NCI-H2029 (cell line): ENCODE measurements around the gene IQGAP3.
A peak's percentile ranks its signal among the peaks of the same experiment; 100 is the strongest.

Experiments used
- DNase-seq: peaks from one replicate; lab custom pipeline; 2025; lab: John Stamatoyannopoulos, UW

The IQGAP3 gene

GRCh38 chr1:156482276-156482675 lies 90.1 kb downstream of the IQGAP3 start:
- DNase-seq = no peak

- no peak for DNase-seq
Observed at GRCh38 chr1:156481527-156481926, 90.8 kb downstream of the IQGAP3 start.

- DNase-seq = no peak
Observed at GRCh38 chr1:156480411-156481192, 91.8 kb downstream of the IQGAP3 start.

GRCh38 chr1:156480016-156480370 lies 92.4 kb downstream of the IQGAP3 start:
- DNase-seq = no peak

- DNase-seq = no peak
Observed at GRCh38 chr1:156479093-156480015, 93.0 kb downstream of the IQGAP3 start.

- no peak for DNase-seq
Observed at GRCh38 chr1:156478250-156478627, 94.1 kb downstream of the IQGAP3 start.

- peak; percentile 17 for DNase-seq
Observed at GRCh38 chr1:156477526-156478249, 94.7 kb downstream of the IQGAP3 start.

- no peak for DNase-seq
Observed at GRCh38 chr1:156476501-156477298, 95.7 kb downstream of the IQGAP3 start.

- DNase-seq = no peak
Observed at GRCh38 chr1:156475568-156476500, 96.5 kb downstream of the IQGAP3 start.
